NK-92 (cell line): ENCODE measurements around the gene SDK2.

ENCODE experiments used
- DNase-seq: peaks from one replicate; lab custom pipeline; 2025; ENCODE audit not compliant: unreplicated experiment; lab: John Stamatoyannopoulos, UW

The SDK2 gene

DNA sequence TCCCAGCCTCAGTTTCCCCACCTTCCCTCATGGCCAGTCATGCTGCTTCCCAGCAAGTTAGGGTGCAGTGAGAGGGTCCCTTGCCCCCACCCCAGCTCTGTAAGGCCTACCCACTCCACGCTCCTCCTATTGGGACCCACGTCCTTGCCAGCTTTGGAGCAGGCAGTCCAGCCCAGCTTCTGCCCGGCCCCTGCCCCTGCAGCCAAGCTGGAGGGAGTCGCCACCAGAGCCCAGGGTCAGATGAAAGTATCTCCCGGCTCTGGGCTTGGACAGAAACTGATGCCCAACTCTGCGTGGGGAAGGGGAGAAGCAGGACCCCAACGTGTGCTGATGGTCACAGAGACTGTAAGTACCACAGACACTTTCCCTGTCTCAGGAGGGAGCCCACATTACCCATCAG is 32.6 kb downstream of the SDK2 start:
- DNase-seq, result no peak

DNA sequence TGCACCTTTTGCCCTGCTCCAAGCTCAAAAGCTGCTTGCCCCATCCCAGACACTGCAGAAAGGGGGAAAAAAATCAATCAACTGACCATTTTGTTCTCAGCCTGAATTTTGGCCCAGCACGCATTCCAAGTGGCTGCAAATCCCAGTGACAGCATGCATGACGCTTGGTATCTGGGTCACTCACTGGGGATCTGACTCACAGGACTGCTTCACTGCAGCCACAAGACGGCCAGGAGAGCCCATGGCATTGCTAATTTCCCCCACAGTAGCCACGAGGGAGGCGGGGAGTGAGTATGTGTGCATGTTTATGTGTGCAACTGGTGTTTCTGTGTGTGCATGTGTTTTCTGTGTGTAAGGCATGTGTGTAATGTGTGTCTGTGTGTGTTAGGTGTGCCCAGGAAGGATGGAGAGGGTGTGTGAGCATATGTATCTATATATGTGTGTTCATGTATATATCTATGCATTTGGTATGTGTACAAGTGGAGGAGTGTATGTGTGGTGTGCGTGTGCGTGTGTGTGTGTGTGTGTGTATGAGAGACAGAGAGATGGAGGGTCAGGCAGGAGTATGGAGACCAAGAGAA is 33.8 kb downstream of the SDK2 start:
- no peak for DNase-seq

DNA sequence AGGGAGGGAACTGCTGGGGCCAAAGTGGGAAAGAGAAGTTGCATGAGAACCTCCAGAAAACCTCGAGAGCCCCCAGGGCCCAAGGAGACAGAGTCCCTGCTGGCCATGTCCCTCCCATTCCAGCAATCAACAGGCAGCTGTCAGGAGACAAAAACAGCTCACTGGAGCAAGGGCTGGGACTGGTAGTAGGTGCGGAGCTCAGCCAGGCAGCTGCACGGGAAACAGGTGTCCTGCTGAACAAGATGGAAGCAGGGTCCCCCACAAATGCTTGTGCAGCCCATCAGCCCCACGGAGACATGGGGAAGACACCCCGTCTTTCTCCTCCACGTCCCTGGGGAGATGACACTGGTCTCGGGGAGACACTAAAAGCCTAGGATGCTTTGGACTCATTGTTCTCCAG is 34.5 kb downstream of the SDK2 start:
- DNase-seq, result no peak

DNA sequence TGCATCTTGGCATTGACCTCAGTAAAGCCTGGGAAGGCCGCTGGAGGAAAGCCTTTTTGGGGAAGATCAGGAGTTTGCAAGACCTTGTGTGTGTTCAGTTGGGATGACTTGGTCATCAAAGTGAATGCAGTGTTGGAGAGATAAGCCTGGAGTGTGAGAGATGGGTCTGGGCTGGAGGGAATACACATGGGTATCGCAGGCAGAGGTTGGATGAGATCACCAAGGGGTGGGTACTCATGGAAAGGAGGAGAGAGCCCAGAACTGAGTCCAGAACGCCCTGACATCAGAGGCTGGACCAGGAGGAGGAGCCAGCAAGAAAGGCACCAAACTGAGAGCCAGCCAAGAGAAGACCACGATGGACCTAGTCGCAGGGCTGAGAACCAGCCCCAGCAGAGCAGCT is 35.2 kb downstream of the SDK2 start:
- DNase-seq, result no peak

DNA sequence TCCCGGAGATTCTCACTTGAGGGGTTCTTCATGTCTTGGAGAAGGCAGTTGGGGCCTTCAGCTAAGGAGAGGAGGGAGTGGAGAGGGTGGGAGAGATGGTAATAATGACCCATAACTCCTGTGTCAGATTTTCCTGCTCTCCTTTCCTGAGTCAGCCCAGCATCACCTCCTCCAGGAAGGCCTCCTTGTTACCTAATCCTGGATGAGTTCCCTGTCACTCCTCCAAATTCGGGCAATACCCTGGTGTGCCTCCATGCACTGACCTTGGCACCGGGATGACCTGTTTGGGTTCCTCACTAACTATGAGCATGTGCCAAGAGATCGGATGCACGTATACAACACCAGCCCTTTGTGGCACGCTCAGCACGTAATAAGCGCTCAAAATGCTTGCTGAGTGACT is 38.8 kb downstream of the SDK2 start:
- no peak for DNase-seq

DNA sequence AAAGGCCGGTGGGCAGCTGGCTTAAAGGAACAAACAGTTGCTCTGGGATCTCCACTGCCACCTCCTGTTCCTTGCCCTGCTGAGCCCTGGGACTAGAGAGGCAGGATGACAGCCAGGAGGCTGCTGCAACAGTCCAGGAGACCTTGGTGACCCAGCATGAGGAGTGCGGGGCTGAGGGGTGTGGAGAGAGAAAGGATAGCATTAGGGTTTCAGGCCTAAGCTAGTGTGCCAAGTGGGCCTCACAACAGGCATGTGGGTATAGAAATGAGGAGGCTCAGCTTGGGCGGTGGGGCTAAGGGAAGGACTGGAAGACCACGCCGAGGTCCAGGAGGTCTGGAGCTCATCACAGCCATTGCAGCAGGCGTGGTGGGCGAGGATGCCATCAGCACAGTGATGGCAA is 39.8 kb downstream of the SDK2 start:
- DNase-seq, result no peak

DNA sequence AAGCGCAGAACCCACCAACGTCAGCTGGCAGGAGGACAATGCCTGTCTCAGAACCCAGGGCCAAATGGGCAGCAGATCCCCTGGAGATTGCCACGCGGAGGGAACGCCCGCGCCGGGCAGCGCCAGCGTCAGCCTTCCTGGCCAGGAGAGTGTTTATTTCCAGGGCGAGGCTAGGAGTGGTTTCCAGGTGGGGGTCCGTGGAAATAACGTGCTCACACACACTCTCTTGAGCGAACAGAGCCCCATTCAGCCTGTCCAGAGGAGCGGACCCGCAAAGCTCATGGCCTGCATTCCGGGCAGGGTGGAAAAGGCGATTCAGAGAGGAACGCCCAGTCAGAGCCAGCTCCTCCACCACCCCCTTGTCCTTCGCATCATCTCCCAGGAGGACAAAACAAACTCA is 40.3 kb downstream of the SDK2 start:
- no peak for DNase-seq

DNA sequence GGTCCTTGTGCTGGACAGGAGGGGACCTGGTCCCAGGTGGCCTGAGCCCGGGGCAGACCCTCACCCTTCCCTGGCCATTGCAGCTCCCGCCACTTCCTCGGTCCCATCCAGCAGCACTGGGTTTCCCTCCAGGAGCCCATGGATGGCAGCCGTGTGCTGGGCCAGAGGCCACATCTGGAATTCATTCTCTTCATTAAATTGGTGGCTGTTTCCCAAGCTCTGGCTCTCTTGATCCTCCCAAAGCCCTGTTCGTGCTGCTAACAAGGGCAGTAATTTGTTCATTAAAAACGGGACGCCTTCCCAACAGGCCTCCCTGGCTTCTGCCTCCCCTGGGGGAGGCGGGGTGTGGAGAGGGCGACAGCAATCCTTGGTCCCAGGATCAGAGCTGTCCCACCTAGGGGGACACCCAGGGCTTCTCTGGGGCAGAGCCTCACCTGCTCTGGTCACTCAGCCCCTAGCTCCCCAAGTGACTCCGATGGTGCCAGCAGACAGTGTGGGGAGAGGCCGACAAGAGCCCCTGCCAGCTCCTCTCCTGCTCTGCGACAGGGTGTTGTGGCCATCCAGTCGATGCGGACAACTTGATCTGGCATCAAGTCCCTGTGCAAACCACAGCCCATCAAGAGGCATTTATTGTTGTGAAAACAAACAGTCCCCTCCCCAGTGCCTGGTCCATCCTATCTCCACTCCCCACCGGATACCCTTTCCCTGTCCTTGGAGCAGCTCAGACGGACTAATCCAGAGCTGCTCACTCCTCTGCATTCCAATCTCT is 44.0 kb downstream of the SDK2 start:
- DNase-seq, result no peak

DNA sequence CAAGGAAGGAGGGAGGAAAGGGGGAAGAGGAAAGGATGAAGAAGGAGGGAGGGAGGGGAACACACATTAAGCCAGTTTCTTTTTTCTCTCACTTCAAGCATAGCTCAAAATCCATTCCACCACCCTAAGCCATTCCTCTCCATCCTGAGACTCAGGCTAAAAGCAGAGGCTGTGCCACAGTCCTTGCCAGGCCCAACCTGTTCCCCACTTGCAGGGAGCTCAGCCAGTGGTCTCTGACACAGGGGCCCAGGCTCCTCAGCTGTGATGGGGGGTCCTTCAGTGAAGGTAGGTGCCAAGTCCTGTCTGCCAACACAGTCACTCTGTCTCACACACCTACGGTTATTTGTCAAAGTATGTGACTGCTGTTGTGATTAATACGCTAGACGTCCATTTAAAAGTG is 44.6 kb downstream of the SDK2 start:
- no peak for DNase-seq

DNA sequence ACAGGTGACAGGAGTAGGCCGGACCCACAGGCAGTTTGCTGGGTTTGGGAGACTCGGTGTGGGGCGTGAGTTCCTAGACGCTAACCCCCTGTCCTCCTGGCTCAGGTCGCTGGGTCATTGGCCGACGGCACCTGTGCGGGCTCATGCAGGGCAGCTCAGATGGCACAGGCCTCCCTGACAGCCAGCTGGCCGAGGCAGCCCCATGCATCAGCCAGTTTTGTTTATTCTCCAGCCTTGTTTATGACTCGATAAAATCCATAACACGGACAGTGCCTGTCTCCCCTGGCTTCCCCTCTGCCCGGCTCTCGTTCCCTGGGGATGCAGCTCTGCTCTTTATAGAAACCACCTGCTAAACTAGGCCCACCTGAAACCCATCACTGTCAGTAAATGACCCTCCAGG is 46.0 kb downstream of the SDK2 start:
- no peak for DNase-seq

DNA sequence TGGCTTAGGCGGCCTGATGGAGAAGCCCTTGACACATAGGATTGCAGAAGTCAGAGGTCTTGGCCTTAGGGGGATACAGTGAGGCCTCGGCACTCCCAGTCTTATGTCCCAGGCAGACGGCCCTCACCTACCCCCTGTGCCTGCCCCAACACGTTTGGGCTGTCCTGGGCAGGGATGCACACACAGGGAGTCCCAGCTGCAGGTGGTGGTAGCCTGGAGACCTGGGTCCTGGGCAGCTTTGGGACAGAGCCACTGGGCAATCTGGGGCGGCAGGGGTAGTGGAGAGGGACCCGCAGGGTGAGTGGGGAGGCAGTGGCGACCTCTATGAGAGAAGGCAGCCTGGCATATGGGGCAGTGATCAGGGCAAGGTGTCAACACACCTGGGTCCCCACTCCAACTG is 48.3 kb downstream of the SDK2 start:
- DNase-seq, result no peak

DNA sequence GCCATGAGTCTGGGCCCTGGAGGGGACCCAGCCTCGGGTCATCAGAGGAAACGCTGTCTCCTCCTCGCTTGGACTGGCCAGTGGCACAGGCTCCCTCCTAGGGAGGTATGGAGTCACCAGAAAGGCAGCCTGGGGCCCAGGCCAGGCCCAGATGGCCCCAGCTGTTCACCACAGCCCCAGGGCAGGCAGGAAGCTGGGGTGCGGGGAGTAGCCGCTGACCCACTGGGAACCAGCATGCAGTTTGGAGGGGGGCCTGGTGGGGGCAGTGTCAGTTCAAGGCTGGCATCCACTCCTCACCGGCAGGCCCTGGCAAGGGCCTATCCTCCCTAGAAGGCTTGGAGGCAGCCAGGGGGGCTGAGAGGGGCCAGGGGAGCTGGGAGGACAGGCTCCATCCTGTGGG is 48.8 kb downstream of the SDK2 start:
- DNase-seq, result no peak

DNA sequence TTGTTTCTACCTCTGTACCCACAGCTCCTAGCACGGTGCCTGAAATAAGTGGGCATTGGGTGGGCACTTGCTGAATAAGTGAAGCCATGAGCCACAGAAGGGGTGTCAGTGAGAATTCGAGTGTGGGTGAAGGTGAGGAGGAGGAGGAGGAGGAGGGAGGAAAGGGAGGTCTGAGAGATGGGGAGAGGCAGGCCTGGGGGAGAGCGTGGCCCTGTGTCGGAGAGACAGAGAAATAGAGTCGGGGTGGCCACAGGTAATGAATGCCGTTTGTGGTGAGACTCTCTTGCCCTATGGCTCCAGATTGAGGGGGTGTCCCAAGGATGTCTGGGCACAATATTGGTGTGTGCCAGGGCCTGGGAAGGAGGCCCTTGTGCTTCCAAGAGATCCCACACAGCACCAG is 49.2 kb downstream of the SDK2 start:
- no peak for DNase-seq

DNA sequence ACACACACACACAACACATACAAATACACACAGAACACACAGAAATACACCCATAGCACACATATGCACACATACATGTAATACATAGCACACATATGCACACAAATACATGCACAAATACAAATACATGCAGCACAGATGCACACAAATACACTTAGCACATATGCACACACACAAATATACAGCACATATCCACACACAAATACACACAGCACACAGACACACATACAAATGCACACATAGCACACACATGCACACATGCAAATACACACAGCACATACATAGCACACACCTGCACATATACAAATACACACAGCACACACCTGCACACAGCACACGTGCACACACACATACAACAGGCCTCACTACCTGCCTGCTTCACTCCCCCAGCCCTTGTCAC is 49.6 kb downstream of the SDK2 start:
- DNase-seq, result no peak

DNA sequence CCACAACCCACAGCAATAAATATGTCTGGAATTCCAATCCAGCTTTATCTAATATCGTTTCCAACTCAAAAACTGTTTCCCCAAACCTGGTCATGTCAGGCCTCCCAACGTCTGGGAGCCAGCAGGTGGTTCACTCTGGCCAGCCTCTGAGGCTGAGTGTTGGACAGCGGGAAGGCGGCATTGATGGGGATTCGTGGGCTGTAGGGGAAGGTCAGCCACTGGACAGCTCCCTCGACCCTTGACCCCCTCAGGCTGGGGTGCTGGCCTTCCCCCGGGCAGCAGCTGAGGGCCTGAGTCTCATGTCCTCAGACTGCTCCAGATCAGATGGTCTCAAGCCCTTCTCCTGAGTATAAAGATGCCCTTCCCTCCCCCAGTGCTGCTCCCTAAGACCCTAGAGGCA is 50.2 kb downstream of the SDK2 start:
- no peak for DNase-seq

DNA sequence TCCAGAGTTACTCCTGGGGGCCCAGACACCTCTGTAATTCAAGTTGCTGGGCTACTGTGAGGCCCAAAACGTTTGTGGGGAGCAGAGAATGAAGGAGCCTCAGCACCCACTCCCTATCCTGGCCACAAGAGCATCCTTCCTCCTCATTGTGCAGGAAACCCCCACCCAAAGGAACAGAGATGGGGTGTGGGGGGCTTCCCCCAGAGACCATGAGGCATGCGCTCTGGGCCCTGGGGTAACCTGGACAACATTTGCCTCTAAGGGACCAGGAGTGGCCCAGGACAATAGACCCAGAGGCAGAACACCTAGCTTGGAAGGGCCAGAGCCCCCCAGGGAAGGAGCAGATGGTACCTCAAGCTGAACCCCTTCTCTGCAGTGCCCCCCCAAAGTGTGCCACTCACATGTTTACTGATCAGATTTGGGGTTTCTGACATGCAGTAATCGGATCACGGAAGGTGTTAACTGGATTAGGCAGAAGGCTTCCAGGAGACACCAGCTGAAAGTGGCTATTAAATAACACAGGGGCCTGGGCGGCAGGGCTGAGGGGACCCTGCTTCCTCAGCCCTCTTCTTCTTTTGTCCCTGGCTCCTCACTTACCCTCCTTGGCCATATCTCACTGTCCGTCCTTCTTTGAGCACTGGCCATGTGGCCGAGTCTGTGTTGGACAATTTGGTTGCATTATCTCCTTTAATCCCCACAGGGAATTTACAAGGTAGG is 50.8 kb downstream of the SDK2 start:
- DNase-seq, result no peak

DNA sequence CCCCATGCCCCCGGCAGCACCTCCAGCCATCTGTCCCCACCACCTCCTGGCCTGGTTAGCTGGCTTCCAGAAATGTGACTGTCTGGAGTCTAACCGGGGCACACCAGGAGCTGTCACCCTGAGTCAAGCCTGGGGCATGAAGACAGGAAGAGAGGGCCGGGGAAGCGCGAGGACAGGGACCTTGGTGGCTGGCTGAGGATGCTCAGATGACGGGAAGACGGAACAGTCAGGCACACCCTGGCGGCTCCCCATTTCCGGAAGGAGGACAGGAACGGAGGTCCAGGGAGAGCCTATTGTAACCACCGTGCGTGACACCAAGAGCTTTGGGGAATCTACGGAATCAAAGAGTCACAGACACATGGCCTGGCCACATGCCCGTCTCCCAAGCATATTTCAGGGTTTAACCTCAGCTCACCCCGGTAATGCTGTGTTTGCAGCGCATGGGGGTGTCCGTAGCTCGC is 51.7 kb downstream of the SDK2 start:
- DNase-seq, result no peak

DNA sequence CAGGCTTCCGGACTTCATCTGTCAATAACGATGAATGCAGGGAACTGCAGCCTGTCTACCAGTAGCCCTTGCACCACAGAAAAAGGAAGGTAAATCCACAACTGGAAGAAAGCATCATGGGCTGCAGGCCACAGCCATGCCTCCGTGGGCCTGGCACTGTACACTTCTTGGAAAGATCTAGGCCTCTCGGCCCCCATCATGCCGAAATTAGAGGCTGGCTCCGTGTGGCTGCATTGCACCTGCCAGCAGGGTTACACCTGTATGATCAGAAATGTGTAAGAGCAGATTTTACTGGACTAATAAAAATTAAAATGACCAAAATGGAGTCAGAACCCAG is 52.2 kb downstream of the SDK2 start:
- no peak for DNase-seq

DNA sequence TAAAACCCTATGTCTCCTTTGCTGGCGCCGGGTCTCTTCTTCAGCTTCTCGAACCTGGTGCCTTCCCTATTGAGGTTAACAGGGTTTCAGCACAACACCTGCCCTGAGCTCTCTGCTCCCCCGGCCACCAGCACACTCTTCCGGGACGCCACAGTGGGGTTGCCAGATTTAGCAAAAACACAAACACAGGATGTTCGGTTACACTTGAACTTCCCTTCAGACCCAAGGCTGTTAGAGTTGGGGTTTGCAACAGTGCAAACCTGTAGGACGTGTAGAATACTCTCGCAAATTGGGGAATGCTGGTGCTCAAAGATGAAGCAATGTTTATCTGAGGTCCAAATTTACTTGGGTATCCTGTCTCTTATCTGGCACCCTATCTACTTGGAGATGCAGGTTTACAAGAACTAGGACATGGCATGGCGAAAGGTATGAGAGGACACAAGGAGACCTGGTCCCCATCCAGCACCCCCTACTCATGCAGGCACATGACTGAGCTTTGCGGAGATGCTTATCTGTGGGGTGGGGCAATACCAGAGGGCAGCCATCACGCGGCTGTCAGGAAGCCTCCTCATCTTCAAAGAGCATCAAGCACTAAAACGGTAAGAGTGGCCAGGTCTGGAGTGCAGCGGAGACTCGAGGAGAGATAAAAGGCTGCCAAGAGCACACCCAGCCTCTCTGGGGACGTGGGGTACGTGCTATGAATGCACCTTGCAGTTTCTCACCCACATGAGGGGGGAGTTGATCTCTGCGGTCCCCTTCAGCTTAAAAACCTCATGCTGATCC is 52.8 kb downstream of the SDK2 start:
- no peak for DNase-seq

DNA sequence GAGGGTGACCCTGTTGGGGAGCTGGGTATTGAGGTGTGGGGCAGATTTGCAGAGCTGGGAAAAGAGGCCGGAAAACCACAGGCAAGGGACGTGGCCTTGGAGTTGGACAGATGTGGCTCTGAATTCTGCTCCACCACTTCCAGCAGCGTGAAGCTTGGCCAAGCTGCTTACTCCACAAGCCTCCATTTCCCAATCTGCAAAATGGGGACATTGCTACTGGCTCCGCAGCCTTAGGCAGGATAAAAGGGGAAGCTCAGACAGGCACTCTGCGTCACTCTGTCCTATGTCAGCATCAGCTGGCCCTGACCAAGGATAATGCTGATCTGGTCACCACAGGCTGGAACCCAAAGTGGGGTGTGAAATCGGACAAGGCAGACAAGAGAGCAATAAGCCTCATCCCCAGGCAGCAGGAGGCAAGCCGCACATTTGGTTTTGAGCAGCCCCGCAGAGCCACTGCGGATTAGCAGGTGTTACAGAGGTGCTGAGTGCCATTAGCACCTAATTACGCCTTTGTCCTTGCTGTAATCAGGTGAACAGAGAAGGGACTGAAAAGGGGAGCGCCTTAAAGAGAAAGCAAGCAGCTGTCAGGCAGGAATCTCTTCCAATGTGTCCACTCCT is 54.8 kb downstream of the SDK2 start:
- DNase-seq, result no peak

DNA sequence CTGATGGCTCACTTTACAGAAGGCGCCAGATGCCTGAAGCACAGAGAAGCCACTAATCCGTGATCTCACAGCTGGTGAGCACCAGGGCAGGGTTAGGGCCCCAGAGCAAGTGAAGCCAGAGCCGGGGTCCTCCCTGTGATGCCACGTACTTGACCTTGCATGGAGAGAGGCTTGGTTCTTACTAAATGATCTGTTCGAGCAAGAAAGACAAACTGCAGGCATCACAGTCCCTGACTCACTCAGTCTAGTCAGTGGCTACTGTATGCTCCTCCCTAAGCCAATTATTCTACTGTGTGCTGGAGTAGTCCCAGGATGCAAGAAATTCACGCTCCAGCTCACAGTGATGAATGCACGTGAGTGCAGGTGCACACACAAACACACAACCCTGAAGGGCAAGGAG is 55.4 kb downstream of the SDK2 start:
- no peak for DNase-seq
